ENCODE results near the gene C11orf68.
A peak's percentile ranks its signal among the peaks of the same experiment; 100 is the strongest.

C11orf68 gene

GRCh38 chr11:65915821-65916251, 3.0 kb downstream of the C11orf68 start:
- no peak overlapping the region for H3K4me3 Mint-ChIP-seq
- peaks cover 14% of the 10 kb centered on the region for H3K4me1 Mint-ChIP-seq (ENCODE audit: low read depth)
- H3K27me3 Mint-ChIP-seq (ENCODE audit: low read depth): no peaks in the 10 kb centered on the region
- H3K36me3 Mint-ChIP-seq (ENCODE audit: low read depth): peaks cover 12% of the 10 kb centered on the region
- H3K27ac Mint-ChIP-seq: no peak overlapping the region
- no peaks in the 10 kb centered on the region for H3K9me3 Mint-ChIP-seq
- no peak for DNase-seq (ENCODE audit: low spot score)

- Mint-ChIP-seq H3K36me3 (ENCODE audit: low read depth) (peaks cover 9% of the 10 kb centered on the region), H3K4me1 (ENCODE audit: low read depth) (peaks cover 12% of the 10 kb centered on the region), H3K9me3 (no peaks in the 10 kb centered on the region), H3K4me3 (no peak overlapping the region), H3K27ac (peak overlapping the region; percentile 31), H3K27me3 (ENCODE audit: low read depth) (no peaks in the 10 kb centered on the region)
- DNase-seq (ENCODE audit: low spot score): no peak
These were observed 3.6 kb downstream of the C11orf68 start for GRCh38 chr11:65915101-65915820.

GRCh38 chr11:65912845-65913244, 6.0 kb downstream of the C11orf68 start:
- no peaks in the 10 kb centered on the region for H3K27me3 Mint-ChIP-seq (ENCODE audit: low read depth)
- no peak overlapping the region for H3K4me3 Mint-ChIP-seq
- peaks cover 7% of the 10 kb centered on the region for H3K36me3 Mint-ChIP-seq (ENCODE audit: low read depth)
- DNase-seq (ENCODE audit: low spot score): no peak
- peaks cover 18% of the 10 kb centered on the region for H3K4me1 Mint-ChIP-seq (ENCODE audit: low read depth)
- no peak overlapping the region for H3K27ac Mint-ChIP-seq
- no peaks in the 10 kb centered on the region for H3K9me3 Mint-ChIP-seq

- DNase-seq (ENCODE audit: low spot score): no peak
- H3K4me3 Mint-ChIP-seq: no peak overlapping the region
These were observed 6.9 kb downstream of the C11orf68 start for GRCh38 chr11:65911682-65912568.

GRCh38 chr11:65907878-65908277, 11.0 kb downstream of the C11orf68 start:
- DNase-seq (ENCODE audit: low spot score): no peak
- Mint-ChIP-seq H3K9me3 (no peaks in the 10 kb centered on the region), H3K4me3 (no peak overlapping the region), H3K36me3 (ENCODE audit: low read depth) (no peaks in the 10 kb centered on the region), H3K4me1 (ENCODE audit: low read depth) (peaks cover 9% of the 10 kb centered on the region), H3K27ac (no peak overlapping the region), H3K27me3 (ENCODE audit: low read depth) (peaks cover 8% of the 10 kb centered on the region)

More at GRCh38 chr11:65911682-65912568, 6.9 kb downstream of the C11orf68 start:
- Mint-ChIP-seq H3K9me3 (no peaks in the 10 kb centered on the region), H3K27ac (no peak overlapping the region), H3K4me1 (ENCODE audit: low read depth) (peaks cover 15% of the 10 kb centered on the region), H3K27me3 (ENCODE audit: low read depth) (no peaks in the 10 kb centered on the region), H3K36me3 (ENCODE audit: low read depth) (peaks cover 4% of the 10 kb centered on the region)

- Mint-ChIP-seq H3K4me3 (no peak overlapping the region), H3K36me3 (ENCODE audit: low read depth) (no peaks in the 10 kb centered on the region), H3K27me3 (ENCODE audit: low read depth) (peaks cover 9% of the 10 kb centered on the region), H3K9me3 (no peaks in the 10 kb centered on the region), H3K4me1 (ENCODE audit: low read depth) (peaks cover 14% of the 10 kb centered on the region), H3K27ac (no peak overlapping the region)
- no peak for DNase-seq (ENCODE audit: low spot score)
These were observed 12.3 kb downstream of the C11orf68 start for GRCh38 chr11:65906602-65907001.

GRCh38 chr11:65903715-65904114, 15.1 kb downstream of the C11orf68 start:
- H3K4me1 Mint-ChIP-seq (ENCODE audit: low read depth): peaks cover 14% of the 10 kb centered on the region
- no peak overlapping the region for H3K4me3 Mint-ChIP-seq
- no peak overlapping the region for H3K27ac Mint-ChIP-seq
- H3K9me3 Mint-ChIP-seq: no peaks in the 10 kb centered on the region
- H3K36me3 Mint-ChIP-seq (ENCODE audit: low read depth): no peaks in the 10 kb centered on the region
- peaks cover 9% of the 10 kb centered on the region for H3K27me3 Mint-ChIP-seq (ENCODE audit: low read depth)
- no peak for DNase-seq (ENCODE audit: low spot score)

- H3K4me1 Mint-ChIP-seq (ENCODE audit: low read depth): peaks cover 15% of the 10 kb centered on the region
- H3K4me3 Mint-ChIP-seq: no peak overlapping the region
- DNase-seq (ENCODE audit: low spot score): no peak
- H3K9me3 Mint-ChIP-seq: no peaks in the 10 kb centered on the region
- H3K27ac Mint-ChIP-seq: no peak overlapping the region
- H3K27me3 Mint-ChIP-seq (ENCODE audit: low read depth): peaks cover 9% of the 10 kb centered on the region
- no peaks in the 10 kb centered on the region for H3K36me3 Mint-ChIP-seq (ENCODE audit: low read depth)
These were observed 15.8 kb downstream of the C11orf68 start for GRCh38 chr11:65903068-65903481.

GRCh38 chr11:65900899-65901180, 18.0 kb downstream of the C11orf68 start:
- H3K27ac Mint-ChIP-seq: peak overlapping the region; percentile 70
- peak overlapping the region; percentile 70 for H3K4me3 Mint-ChIP-seq
- H3K9me3 Mint-ChIP-seq: no peaks in the 10 kb centered on the region
- H3K27me3 Mint-ChIP-seq (ENCODE audit: low read depth): peaks cover 7% of the 10 kb centered on the region
- no peak for DNase-seq (ENCODE audit: low spot score)
- no peaks in the 10 kb centered on the region for H3K36me3 Mint-ChIP-seq (ENCODE audit: low read depth)
- H3K4me1 Mint-ChIP-seq (ENCODE audit: low read depth): peaks cover 23% of the 10 kb centered on the region

- peaks cover 7% of the 10 kb centered on the region for H3K27me3 Mint-ChIP-seq (ENCODE audit: low read depth)
- H3K4me3 Mint-ChIP-seq: peak within 1 kb of the TSS; percentile 71
- peak; percentile 96 for DNase-seq (ENCODE audit: low spot score)
- peak within 1 kb of the TSS; percentile 78 for H3K27ac Mint-ChIP-seq
- H3K36me3 Mint-ChIP-seq (ENCODE audit: low read depth): peaks cover 4% of the 10 kb centered on the region
- H3K9me3 Mint-ChIP-seq: no peaks in the 10 kb centered on the region
- peaks cover 23% of the 10 kb centered on the region for H3K4me1 Mint-ChIP-seq (ENCODE audit: low read depth)
These were observed 18.6 kb downstream of the C11orf68 start, which contains the start of gene FOSL1 for GRCh38 chr11:65900125-65900898. FOSL1 (minus strand) TSS chr11:65900388; CDS start chr11:65900339, 49 bp downstream.

GRCh38 chr11:65899356-65900124, 19.3 kb downstream of the C11orf68 start:
- peaks cover 26% of the 10 kb centered on the region for H3K4me1 Mint-ChIP-seq (ENCODE audit: low read depth)
- H3K27me3 Mint-ChIP-seq (ENCODE audit: low read depth): peaks cover 7% of the 10 kb centered on the region
- no peaks in the 10 kb centered on the region for H3K9me3 Mint-ChIP-seq
- H3K27ac Mint-ChIP-seq: peak overlapping the region; percentile 78
- H3K36me3 Mint-ChIP-seq (ENCODE audit: low read depth): peaks cover 4% of the 10 kb centered on the region
- peak; percentile 79 for DNase-seq (ENCODE audit: low spot score)
- H3K4me3 Mint-ChIP-seq: peak overlapping the region; percentile 71

- Mint-ChIP-seq H3K4me1 (ENCODE audit: low read depth) (peaks cover 32% of the 10 kb centered on the region), H3K27ac (peak overlapping the region; percentile 82), H3K27me3 (ENCODE audit: low read depth) (peaks cover 5% of the 10 kb centered on the region), H3K36me3 (ENCODE audit: low read depth) (peaks cover 4% of the 10 kb centered on the region), H3K4me3 (peak overlapping the region; percentile 79), H3K9me3 (no peaks in the 10 kb centered on the region)
- DNase-seq (ENCODE audit: low spot score): no peak
These were observed 20.1 kb downstream of the C11orf68 start for GRCh38 chr11:65898656-65899355.

All from T-helper 2 cell treated with Interferon-gamma antibody and Interleukin-4, amounts not matched to agents 5 μg/mL and 100 μg/mL, for 36 hours (primary cell).